ENCODE data around the gene ELOVL5.
A peak's percentile ranks its signal among the peaks of the same experiment; 100 is the strongest.
"Not testable (repeated sequence)": the region's sequence is repeated elsewhere in the genome, so short reads cannot be mapped to it uniquely, and the experiment has no call there.

ELOVL5 gene

DNA sequence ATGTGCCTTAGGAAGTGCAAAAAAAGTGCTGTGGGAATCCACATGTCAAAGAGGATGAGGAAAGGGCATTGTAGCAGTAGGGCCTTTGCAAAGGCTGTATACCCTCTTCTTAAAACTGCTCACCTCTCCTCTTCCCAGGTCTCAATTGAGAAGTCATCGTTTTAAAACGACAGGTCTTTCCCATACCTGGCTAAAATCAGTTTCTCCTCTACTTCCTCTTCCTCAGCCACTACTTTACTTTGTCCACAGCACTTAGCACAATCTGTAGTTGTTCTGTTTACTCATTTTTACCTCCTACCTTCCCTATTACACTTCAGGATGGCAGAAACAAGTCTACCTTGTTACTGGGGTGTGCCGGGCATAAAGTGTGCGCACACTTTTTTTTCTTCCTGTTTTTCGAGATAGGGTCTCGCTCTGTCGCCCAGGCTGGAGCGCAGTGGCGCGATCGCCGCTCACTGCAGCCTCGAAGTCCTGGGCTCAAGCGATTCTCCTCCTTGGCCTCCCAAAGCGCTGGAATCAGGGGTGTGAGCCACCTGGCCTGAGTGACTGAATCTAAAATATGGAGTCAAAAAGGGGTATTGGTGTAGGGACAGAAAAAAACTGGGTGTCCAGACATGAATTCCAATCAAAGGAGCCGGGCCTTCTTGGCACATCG lies 9.8 kb upstream of the ELOVL5 start:
- no peak for DNase-seq

DNA sequence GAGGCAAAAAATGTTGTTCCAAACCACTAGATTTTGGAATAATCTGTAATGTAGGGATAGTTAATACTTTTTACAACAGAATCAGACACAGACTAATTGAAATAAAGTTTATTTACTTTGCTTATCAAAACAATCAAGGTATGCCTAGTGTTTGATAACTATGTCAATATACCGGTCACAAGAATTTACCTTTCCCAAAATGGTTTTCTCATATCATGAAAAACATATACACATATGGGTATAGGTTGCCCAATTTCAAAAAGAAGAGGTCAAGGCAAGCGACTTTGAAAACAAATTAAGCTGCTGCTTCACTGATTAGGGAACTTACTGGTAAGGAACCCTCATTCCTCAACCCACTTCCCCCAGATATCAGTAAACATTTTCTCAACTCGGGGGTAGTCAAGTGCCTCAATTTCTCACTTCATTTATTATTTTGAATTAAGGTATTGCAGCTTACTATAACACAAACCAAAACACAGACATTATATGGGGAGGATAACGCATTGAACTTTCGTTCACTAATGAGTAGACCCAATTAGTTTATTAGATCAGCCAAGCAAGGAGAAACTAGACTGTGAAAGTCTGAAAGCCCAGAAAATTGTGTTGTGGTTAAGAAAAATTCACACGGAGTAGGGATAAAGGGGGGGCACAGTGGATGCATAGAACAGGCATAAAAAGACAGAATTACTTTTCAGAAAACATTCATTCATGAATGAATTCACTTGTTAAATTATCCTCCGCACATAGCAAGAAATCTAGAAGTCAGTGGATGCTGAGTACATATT lies 9.0 kb upstream of the ELOVL5 start:
- no peak for DNase-seq

DNA sequence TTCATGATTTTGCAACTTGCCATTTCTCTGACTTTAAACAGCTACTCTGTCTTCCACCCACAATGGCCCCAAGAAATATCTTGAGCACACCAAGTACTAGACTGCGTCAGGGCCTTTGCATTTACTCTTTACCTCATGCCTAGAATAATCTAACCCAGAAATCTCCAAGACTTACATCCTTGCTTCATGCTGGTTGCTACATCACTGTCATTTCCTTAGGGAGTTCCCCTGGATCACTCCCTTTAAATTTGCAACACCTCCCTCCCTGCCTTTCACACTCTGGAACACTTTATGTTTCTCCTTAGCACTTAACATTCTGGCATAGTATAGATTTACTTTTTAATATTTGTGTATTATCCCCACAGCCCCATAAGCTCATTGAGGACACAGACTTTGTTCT lies 4.9 kb upstream of the ELOVL5 start:
- DNase-seq = no peak

DNA sequence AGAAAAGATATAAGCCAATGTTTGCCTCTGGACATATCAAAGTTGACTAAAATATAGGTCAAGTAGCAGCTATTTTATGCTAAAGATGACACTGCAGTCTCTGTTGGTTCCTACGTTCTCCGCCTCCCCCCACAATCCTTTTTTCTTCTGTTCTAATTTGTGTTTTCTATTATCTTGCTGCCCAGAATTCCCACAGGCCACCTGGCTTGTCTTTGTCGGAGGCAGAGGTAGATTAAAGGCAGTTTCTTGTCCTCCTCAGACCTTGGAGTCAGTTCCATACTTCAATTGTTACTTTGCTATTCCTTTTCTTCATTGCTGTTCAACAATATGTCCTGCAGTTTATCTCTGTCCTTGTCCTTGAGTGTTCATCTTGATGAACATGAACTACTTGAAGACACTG lies 3.6 kb upstream of the ELOVL5 start:
- no peak for DNase-seq

DNA sequence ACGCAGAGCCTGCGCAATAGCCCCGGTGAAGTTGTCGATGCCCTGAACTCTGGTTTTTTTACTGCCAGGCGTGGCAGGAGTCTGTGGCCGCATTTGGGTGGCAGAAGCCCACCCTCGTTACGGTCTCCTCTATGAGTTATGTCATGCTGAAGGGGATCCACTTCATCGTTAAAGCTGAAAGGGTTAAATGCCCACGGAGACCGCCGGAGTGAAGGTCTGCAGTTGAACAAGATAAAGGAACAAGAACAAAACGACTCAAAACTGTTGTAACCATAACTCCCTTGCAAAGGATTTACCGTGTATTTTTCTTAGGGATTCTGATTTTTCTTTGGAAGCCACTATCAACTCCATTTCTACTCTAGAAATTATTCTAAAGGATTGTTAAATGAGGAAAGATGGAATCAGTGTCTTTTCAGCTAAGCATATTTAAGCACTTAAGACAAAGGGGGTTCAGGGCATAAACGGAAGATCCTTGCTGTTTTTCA lies 501 bp upstream of the ELOVL5 start:
- DNase-seq = no peak

DNA sequence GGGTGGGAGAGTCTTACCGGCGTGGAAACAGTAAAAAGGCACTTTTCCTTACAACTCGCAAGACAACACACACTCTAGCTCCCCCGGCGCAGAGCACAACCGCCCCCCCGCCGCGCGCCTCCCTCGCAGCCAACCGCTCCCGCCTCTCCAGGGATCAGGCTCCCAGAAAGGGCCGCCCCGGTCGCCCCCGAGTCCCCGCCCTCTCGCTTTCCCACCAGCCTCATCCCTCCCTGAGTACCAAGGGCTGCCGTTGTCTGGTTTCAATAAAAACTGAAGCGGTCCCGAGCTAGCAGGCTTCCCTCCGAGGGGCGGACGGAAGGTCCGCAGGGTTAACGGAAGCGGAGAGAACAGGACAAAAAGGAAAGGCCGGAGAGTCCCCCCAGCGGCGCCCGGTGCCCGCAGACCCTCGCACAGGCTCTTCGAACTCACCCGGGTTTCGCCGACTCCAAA lies 804 bp downstream of the ELOVL5 start:
- DNase-seq = peak; percentile 80

DNA sequence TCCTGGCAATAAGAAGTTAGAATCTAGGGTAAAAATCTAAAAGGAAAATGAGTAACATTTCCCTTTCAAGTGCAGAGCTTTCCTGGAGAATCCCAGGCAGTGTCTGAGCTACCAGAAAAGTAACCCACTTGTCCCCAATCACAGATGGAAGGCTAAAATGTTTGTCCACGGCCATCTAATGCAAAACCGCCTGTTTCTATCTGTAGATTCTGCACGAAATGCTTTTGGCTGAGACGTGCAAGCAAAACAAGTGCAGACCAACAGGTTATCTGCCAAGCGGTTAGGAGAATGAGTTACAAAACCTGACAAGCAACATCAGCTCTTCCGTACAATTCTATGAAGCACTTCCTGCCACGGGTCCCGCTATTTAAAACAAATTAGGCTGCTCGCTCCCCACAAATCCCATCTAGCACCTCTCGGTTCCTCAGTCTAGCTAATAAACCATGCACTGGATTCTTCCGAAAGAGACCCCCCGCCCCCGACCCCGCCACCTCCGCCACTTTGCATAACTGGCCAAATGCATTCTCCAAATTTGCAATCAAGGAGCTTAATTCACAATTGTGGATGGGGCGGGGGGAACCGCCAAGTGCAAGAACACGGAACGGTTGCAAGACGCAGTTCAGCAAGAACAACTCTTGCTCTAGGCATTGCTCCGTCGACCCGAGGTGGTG lies 1.4 kb downstream of the ELOVL5 start:
- DNase-seq = peak; percentile 57

DNA sequence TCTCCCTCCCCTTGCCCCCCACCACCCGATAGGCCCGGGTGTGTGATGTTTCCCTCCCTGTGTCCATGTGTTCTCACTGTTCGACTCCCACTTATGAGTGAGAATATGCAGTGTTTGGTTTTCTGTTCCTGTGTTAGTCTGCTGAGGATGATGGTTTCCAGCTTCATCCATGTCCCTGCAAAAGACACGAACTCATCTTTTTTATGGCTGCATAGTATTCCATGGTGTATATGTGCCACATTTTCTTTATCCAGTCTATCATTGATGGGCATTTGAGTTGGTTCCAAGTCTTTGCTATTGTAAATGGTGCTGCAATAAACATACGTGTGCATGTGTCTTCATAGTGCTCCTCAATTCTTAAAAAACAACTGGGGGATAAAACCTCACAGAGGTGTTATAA lies 2.7 kb downstream of the ELOVL5 start:
- not testable (repeated sequence) for DNase-seq

DNA sequence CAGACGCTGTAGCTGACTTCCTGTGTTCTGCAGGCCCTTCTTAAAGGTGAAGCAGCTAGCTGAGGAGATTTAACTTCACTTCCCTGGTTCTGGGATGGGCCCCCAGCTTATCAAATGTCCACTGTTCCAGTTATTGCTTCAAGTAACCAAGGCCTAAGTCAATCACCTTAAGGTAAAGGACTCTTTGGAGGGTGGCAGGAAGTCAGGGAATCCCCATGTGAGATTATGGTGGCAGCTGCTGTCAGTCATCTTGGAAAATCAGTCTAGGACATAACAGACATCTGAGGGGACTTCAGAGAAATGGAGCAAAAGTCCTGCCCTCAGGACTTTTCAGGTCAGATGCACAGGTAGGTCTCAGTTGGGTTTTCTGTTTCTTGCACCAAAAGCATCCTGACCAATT lies 3.8 kb downstream of the ELOVL5 start:
- DNase-seq = no peak

DNA sequence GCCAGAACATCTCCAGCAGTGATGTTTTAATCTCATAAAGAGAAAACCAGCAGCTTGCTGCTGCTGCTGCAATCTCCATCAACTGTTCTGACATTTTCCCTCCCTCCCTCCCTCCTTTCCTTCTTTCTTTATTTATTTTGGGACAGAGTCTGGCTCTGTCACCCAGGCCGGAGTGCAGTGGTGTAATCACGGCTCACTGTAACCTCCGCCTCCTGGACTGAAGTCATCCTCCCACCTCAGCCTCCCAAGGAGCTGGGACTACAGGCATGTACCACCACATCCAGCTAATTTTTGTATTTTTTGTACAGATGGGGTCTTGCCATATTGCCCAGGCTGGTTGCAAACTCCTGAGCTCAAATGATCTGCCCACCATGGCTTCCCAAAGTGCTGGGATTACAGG lies 5.7 kb downstream of the ELOVL5 start:
- no peak for DNase-seq

DNA sequence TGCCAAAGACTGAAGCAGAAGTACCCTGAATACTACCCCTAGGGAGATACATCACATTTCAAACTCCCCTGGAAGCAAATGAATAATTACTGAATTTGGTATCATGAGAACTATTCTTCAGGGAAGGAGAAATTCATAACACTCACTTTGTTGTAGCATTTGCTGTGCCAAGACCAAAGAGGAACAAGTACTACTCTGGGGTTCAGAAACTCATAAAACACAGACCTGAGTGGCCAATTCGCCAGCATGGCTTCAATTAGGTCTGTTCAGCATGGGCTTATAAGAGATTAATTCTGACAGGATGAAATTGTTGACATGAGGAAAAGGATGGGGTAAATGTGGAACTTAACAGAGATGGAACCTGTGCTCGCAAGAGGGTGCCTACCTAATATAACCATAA lies 6.5 kb downstream of the ELOVL5 start:
- DNase-seq = no peak

DNA sequence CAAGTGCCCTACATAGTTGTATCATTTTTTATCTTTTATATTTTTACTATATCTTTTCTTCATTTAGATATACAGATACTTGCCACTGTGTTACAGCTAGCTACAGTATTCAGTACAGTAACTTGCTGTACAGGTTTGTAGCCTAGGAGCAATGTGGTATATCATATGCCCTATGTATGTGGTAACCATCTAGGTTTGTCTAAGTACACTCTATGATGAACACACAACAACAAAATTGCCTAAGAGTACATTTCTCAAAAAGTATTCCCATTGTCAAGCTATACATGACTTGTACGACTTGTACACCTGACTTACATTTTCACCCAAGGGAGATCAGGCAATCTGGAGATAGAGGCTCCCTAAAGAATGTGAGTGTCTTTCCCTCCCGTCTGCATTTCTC lies 8.2 kb downstream of the ELOVL5 start:
- DNase-seq = no peak

DNA sequence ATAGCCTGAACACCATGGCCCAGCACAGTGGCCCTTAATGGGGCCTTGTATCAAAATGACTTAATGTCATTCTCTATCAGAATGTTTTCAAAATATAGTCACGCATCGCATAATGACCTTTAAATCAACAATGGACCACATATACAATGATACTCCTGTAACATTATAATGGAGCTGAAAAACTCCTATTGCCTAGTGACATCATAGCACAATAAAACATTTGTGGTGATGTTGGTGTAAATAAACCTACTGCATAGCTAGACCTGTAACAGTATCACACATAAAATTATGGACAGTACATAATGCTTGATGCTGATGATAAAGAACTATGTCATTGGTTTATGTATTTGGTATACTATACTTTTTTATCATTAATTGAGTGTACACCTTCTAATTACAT lies 9.3 kb downstream of the ELOVL5 start:
- no peak for DNase-seq

DNA sequence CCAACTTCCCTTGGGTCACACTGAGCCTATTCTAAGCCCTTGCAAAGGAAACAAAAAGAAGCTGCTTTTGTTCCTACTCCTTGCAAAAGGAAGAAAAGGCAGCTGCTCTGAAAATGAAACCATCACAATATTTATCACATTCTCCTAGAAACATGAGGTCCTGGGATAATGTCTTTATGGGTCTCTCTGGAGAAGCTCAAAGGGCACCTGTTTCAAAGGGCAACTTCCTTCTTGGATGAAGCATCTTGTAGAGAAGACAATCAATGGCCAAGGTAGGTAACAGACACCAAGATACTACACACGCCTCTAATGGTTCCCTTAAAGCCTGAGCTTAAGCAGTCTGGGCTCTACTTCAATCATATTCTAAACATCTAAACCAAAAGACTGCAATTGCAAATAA lies 10.4 kb downstream of the ELOVL5 start:
- DNase-seq = no peak

DNA sequence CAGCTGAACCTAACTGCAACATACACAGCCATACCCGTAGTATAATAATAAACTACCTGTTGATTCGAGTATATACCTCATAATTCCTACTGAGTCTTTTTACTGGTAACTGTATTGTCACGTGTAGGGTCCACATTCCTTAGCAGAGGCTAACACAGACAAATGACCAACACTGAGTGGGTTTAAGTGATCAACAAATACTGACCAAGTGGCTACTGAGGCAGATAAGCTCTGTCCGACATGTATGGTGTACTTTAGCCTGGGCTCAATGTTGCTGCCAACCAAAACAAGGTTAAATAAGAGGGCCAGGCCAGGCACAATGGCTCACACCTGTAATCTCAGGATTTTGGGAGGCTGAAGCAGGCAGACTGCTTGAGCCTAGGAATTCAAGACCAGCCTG lies 12.7 kb downstream of the ELOVL5 start:
- DNase-seq = no peak

DNA sequence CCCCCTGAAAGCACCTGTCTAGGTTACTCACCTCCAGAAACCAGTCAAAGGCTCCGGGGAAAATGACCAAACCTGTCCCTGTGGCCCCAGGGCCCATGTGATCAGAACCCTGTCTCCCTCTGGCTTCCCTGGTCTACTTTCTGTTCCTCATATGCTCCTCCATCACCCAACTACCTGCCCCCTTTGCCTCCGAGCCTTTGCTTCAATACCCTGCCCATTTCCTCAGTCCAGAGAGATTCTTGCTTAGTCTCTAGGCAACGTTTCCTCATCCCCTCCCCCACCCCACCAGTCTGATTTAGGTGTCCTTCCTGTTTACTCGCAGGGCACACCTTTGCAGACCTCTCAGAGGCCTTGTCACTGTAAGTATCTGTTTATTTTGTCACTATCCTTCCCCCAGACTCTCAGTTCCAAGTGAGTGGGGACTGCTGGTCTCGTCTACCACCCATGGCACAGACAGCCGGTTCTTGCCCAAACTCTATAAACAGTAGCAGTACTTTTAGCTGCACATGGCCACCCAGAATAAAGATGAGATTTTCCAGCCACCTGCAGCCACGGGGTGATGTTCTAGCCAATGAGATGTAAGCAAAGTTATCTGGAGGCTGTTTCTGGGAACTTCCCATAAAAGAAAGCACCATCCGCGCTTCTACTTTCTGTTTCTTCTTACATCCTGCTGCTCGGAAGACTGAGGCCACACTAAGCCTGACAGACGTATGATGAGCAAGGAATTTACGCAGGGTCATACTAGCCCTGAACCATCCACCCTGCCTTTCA lies 13.3 kb downstream of the ELOVL5 start:
- DNase-seq = peak; percentile 79

DNA sequence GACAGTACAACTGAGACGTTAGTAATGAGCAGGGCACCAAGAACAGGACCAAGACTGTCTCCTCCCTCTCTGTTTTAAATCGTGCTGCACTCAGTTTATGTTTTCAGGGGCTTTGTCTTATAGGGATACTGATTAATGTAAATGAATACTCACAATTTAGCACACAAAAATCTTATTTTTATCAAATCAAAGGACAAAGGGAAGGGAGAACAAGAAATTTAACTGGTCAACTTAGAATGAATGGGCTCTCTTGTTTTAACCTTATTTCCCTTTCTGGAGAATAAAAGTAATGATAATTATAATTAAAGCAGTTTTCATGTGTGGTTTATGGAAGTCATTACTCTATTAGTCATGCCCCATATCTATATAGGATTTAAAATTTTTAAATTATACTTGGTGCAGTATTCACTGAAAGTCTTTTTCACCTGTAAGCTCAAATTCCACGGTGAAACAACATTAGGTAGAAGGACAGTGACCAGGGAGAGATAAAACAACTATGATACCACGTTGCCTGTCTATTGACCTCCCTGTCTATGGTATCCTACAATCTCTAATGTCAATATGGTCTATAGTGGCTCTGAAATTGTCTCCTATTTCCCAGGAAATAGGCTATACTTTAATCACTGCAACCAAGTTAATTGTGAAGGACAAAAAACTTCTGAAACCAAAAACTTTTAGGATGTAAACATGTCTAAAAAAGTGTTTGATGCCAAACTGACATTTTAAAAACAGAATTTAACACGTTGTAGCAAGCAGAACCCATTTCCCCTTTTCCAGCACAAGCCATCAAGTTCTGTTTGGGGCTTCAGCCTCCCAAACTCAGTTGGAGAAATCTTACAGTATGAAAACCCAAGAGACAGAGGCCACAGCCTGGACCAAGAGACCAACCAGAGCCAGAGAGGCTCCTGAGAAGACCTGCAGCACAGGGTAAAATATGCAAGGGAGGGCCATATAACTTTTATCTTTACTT lies 15.0 kb downstream of the ELOVL5 start:
- no peak for DNase-seq

DNA sequence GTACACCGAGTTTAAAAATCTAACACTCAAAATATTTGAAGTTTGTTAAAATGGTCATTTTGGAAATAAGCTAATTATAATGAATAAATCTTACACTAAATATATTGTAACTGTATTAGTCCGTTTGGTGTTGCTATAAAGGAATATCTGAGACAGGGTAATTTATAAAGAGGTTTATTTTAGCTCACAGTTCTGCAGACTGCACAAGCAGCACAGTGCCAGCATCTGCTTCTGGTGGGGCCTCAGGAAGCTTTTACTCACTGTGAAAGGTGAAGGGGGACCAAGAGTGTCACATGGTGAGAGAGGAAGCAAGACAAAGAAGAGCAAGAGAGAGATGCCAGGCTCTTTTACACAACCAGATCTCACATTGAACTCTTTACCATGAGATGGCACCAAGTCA lies 17.1 kb downstream of the ELOVL5 start:
- no peak for DNase-seq

DNA sequence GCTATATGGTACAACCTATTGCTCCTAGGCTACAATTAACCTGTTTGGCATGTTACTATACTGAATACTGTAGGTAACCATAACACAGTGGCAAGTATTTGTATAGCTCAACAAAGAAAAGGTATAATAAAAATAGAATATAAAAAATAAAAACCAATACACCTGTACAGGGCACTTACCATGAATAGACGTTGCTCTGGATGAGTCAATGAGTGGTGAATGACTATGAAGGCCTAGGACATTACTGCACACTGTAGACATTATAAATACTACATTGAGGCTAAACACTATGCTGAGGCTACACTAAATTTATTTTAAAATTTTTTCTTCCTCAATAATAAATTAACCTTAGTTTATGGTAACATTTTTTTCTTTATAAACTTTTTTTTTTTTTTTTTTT lies 18.6 kb downstream of the ELOVL5 start:
- peak; percentile 55 for DNase-seq

DNA sequence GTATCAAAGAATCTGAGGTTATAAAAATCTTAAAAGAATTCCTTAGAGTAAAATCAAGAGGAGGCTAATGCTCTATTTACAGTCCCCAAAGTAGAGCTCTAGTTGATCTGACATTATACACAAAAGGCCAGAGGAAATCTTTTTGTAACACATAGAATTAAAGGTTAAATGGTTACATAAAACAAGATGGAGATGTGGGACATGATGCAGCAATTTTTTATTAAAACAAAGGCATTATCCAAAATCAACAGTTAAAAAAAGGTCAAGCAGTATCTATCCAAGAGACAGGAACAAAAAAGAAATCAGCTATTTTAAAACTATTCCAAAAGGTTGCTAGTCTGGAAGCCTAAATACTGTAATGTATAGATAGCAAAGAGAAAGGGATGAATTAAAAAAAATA lies 20.4 kb downstream of the ELOVL5 start:
- no peak for DNase-seq

DNA sequence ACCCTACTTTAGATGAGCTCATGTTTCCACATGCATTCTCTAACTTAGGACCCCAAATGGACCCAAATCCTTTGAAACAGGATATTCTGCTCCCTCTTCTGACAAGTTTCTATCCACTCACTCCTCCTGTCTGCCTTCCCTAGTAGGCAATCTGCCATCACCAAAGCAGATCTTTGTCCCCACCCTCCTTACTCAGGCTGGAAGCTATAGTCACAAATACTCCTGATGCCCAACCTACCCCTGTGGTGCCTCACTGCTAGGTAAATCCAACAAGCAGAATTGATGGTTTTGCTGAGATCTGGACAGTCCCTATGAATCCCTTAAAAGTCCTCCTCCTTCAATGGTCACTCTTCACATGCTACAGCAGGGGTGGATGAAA lies 21.7 kb downstream of the ELOVL5 start:
- no peak for DNase-seq
